ENCODE results near the gene TMEM131L. TPM values are rescaled to one million over a fixed set of nuclear protein-coding genes. Genes with fewer than 3 reads are reported as not detected.

TMEM131L gene
- total and polyA plus RNA-seq, 9 donors: 3.6 to 18.4 (median 10.7) TPM

DNA sequence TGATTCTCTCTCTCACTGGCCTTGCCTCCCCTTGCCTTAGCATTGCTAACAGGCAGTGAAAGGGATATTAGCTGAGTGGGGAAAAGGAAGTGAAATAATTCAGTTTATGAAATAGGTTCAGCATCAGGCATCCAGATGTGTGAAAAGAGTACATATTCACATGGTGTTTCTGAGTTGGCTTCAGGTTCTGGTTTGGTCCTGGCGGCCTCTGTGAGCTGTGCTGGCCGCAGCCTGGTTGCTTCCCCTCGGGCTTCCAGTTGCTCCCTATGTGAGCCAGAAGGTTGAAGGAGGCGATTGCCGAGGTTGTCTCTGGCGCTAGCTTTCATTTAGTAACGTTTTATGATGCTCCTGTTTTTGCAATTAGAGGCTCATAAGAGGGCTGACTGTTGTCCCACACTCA lies 118.9 kb downstream of the TMEM131L start:
- intact Hi-C loops (cut with DNase I): no loop called here
- H3K4me3 ChIP-seq: no peak overlapping the region
- no peak overlapping the region for H3K27ac ChIP-seq
- no peaks in the 10 kb centered on the region for H3K36me3 ChIP-seq
- no peaks in the 10 kb centered on the region for H3K4me1 ChIP-seq (ENCODE audit: insufficient read depth)
- no peaks in the 10 kb centered on the region for H3K27me3 ChIP-seq
- 88 to 89% (median 89%) methylated on average over 7 of the region's 7 CpGs for WGBS, 3 donors
- no peaks in the 10 kb centered on the region for H3K9me3 ChIP-seq
- no peak for DNase-seq
- TF ChIP-seq, protein P1, sequence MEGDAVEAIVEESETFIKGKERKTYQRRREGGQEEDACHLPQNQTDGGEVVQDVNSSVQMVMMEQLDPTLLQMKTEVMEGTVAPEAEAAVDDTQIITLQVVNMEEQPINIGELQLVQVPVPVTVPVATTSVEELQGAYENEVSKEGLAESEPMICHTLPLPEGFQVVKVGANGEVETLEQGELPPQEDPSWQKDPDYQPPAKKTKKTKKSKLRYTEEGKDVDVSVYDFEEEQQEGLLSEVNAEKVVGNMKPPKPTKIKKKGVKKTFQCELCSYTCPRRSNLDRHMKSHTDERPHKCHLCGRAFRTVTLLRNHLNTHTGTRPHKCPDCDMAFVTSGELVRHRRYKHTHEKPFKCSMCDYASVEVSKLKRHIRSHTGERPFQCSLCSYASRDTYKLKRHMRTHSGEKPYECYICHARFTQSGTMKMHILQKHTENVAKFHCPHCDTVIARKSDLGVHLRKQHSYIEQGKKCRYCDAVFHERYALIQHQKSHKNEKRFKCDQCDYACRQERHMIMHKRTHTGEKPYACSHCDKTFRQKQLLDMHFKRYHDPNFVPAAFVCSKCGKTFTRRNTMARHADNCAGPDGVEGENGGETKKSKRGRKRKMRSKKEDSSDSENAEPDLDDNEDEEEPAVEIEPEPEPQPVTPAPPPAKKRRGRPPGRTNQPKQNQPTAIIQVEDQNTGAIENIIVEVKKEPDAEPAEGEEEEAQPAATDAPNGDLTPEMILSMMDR (IDR thresholded peaks at IDR 0.05): no peak
- TF ChIP-seq EP300 (IDR thresholded peaks at IDR 0.05) (no peak), POLR2A (IDR thresholded peaks at IDR 0.05) (no peak)

DNA sequence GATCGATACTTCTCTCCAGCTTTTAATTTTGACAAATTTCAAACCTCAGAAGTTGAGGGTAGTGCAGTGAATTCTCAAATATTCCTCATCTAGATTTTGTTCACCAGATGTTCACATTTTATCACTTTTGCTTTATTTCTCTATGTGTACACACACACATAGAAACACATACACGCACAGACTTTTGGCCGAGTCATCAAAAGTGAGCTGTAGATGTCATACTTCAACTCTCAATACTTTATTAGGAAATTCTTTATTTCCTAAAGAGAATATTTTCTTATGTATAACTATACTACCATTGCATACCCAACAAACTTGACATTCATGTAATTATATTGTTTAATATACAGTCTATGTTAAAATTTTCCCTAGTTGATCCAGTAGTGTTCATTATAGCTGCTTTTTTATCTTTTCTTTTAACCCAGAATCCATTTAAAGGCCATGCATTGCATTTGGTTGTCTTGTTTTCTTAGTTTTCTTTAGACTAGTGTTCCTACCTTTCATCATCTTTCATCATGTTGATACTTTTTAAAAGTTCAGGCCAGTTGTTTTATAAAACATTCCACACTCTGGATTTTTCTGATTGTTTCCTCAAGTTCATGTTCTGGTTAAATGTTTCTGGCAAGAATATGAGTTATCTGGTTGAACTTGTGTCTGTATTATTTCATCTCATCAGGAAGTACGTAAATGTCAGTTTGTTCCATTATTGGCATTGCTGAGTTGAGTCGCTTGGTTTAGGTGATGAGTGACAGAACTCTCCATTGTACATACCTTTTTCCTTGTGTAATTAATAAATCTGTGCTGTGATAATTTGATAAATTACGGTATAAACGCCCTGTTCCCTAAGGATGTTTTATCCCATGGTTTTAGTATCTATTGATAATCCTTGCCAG lies 123.8 kb downstream of the TMEM131L start:
- intact Hi-C loops (cut with DNase I): no loop called here
- no peak overlapping the region for H3K4me3 ChIP-seq
- no peaks in the 10 kb centered on the region for H3K9me3 ChIP-seq
- WGBS, 3 donors: 80 to 94% (median 82%) methylated on average over 7 of the region's 7 CpGs
- no peak for DNase-seq
- H3K27ac ChIP-seq: no peak overlapping the region
- TF ChIP-seq, protein P1 (IDR thresholded peaks at IDR 0.05): no peak
- no peak for TF ChIP-seq EP300 (IDR thresholded peaks at IDR 0.05)
- TF ChIP-seq POLR2A (IDR thresholded peaks at IDR 0.05): no peak
- H3K36me3 ChIP-seq: no peaks in the 10 kb centered on the region
- no peaks in the 10 kb centered on the region for H3K27me3 ChIP-seq
- no peaks in the 10 kb centered on the region for H3K4me1 ChIP-seq (ENCODE audit: insufficient read depth)

DNA sequence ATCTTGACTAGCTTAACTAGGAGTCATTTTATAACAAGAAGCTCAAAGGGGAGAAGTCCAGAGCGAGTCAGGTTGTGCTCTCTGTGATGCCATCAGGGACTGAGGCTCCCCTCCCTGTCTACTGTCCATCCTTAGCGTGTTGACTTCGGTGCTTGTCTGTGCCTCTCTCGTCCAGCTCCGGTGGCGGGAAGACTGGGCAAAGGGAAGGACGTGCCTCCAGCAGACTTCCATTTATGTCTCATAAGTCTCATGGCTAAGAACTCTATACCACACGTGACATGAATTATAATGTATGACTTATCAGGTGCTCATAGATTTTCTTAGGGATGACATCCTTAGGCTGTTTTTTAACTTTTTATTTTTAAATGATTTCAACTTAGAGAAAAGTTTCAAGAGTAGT lies 125.3 kb downstream of the TMEM131L start:
- WGBS, 3 donors: 86 to 95% (median 87%) methylated on average over 8 of the region's 8 CpGs
- Histone ChIP-seq H3K4me1 (ENCODE audit: insufficient read depth) (no peaks in the 10 kb centered on the region), H3K27me3 (no peaks in the 10 kb centered on the region), H3K4me3 (no peak overlapping the region), H3K9me3 (no peaks in the 10 kb centered on the region), H3K36me3 (no peaks in the 10 kb centered on the region), H3K27ac (no peak overlapping the region)
- TF ChIP-seq EP300 (IDR thresholded peaks at IDR 0.05) (no peak), POLR2A (IDR thresholded peaks at IDR 0.05) (no peak)
- TF ChIP-seq, protein P1 (IDR thresholded peaks at IDR 0.05): no peak
- no peak for DNase-seq
- intact Hi-C loops (cut with DNase I): no loop called here

DNA sequence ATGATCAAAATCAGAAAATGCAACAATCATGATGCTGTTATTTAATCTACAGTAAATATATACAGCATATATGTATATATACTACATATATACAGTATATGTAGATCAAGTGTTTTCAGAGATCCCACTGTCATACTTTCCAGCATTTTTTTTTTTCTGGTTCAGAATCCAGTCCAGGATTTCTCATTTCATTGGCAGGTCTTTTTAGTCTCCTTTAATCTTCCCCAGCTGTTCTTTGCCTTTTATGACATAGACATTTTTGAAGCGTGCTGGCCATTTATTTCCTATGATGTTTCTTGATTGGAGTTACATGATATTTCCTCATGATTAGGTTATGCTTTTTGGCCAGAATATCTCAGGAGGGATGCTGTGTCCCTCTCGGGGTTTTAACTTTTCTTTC lies 125.9 kb downstream of the TMEM131L start:
- Histone ChIP-seq H3K27me3 (no peaks in the 10 kb centered on the region), H3K27ac (no peak overlapping the region), H3K9me3 (no peaks in the 10 kb centered on the region), H3K4me1 (ENCODE audit: insufficient read depth) (no peaks in the 10 kb centered on the region), H3K36me3 (no peaks in the 10 kb centered on the region), H3K4me3 (no peak overlapping the region)
- no peak for DNase-seq
- intact Hi-C loops (cut with DNase I): no loop called here
- TF ChIP-seq POLR2A (IDR thresholded peaks at IDR 0.05): no peak
- 89 to 98% (median 95%) methylated on average over 2 of the region's 2 CpGs for whole genome bisulfite sequencing, 3 donors

DNA sequence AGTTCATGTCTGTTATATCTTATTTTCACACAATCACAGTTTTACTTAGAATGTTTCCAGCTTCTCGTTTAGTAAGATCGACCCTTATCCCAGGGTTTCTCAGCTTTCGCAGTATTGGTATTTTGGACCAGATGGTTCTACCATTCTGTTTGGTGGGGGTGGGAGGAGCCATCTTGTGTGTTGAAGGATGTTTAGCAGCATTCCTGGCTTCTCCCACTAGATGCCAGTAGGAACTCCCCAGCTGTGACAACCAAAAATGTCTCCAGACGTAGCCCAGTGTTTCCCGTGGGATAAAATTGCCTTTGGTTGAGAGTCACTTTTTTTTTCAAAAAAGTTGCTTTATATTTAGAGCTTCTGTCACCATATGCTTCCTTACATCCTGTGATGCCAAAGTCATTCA lies 127.0 kb downstream of the TMEM131L start:
- Histone ChIP-seq H3K27me3 (no peaks in the 10 kb centered on the region), H3K9me3 (no peaks in the 10 kb centered on the region), H3K4me1 (ENCODE audit: insufficient read depth) (no peaks in the 10 kb centered on the region), H3K27ac (no peak overlapping the region), H3K4me3 (no peak overlapping the region), H3K36me3 (no peaks in the 10 kb centered on the region)
- 90 to 91% (median 91%) methylated on average over 5 of the region's 5 CpGs for WGBS, 3 donors
- TF ChIP-seq, protein P1 (IDR thresholded peaks at IDR 0.05): no peak
- TF ChIP-seq POLR2A (IDR thresholded peaks at IDR 0.05) (no peak), EP300 (IDR thresholded peaks at IDR 0.05) (no peak)
- no peak for DNase-seq
- intact Hi-C loops (cut with DNase I): no loop called here
